ENCODE data around the gene PPM1D.

GRCh38 chr17:60599220-60599619 lies 773 bp upstream of the PPM1D start:
- TF ChIP-seq POLR2A (IDR thresholded peaks at IDR 0.05) (no peak), CTCF (IDR thresholded peaks at IDR 0.05) (no peak)
